ENCODE data around the gene RPGRIP1L.

DNA sequence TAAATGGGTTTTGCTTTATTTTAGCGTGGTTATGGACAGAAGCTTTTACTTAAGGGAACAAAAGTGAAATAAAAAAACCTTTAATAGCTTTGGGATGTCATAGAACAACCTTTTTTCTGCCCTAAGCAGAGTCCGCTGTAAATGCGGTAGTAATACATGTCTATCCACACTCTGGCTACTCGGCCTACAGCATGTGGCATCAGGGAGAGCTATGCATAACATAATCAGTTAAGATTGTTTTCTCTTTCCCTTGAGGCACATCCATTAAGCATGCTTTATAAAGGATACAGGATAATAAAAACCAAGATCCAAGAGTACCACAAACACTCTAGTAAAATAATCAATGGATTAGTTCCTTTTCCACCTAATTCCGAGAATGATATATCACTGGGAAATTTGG lies 10.3 kb downstream of the RPGRIP1L start:
- no peak for TF ChIP-seq NFRKB (IDR thresholded peaks at IDR 0.05)
- TF ChIP-seq, protein P1, sequence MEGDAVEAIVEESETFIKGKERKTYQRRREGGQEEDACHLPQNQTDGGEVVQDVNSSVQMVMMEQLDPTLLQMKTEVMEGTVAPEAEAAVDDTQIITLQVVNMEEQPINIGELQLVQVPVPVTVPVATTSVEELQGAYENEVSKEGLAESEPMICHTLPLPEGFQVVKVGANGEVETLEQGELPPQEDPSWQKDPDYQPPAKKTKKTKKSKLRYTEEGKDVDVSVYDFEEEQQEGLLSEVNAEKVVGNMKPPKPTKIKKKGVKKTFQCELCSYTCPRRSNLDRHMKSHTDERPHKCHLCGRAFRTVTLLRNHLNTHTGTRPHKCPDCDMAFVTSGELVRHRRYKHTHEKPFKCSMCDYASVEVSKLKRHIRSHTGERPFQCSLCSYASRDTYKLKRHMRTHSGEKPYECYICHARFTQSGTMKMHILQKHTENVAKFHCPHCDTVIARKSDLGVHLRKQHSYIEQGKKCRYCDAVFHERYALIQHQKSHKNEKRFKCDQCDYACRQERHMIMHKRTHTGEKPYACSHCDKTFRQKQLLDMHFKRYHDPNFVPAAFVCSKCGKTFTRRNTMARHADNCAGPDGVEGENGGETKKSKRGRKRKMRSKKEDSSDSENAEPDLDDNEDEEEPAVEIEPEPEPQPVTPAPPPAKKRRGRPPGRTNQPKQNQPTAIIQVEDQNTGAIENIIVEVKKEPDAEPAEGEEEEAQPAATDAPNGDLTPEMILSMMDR (CRISPR knock-in tag; IDR thresholded peaks at IDR 0.05), result no peak
- TF ChIP-seq POLR2AphosphoS5 (IDR thresholded peaks at IDR 0.05; ENCODE audit: low read depth, low read length), result no peak
- TF ChIP-seq ZNF234 (CRISPR knock-in tag; conservative IDR thresholded peaks at IDR 0.05), result no peak
- TF ChIP-seq ARID2 (CRISPR knock-in tag; IDR thresholded peaks at IDR 0.05; ENCODE audit: borderline replicate concordance), result no peak
- TF ChIP-seq ZSCAN29 (CRISPR knock-in tag; conservative IDR thresholded peaks at IDR 0.05), result no peak
